Measurements from ENCODE around the gene PSMD1. TPM values are rescaled to one million over a fixed set of nuclear protein-coding genes. Genes with fewer than 3 reads are reported as not detected.
"Not testable (repeated sequence)": the region's sequence is repeated elsewhere in the genome, so short reads cannot be mapped to it uniquely, and the experiment has no call there.

The PSMD1 gene
- total and polyA plus RNA-seq, 2 donors (not counting 3 experiments of a cell fraction or from before 2014, with no cell fraction given), result 163 to 209 TPM

DNA sequence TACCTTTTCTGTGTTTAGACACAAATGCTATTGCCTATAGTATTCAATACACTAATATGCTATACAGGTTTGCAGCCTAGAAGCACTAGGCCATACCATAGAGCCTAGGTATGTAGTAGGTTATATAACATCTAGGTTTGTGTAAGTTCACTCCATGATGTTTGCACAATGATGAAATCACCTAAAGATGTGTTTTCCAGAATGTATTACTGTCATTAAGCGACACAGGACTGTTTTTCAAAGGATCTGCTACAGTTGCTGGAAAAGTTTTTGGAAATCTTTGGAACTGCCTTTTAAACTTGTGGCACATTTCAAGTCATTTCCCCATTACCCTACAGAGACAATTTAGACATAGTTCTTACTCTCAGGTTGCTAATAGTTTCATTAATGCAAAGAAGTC is 9.3 kb downstream of the PSMD1 start:
- no peaks in the 10 kb centered on the region for H3K9me1 ChIP-seq (replicated peaks; ENCODE audit: control insufficient read depth, extremely low read depth, insufficient read depth, low read length)
- FAIRE-seq, result no peak
- peaks cover 19% of the 10 kb centered on the region for H3K4me1 ChIP-seq (ENCODE audit: control insufficient read depth, extremely low read depth, insufficient read depth, low read length)
- peaks cover 2% of the 10 kb centered on the region for H4K20me1 ChIP-seq (replicated peaks; ENCODE audit: control insufficient read depth, extremely low read depth, insufficient read depth, low read length)
- no peaks in the 10 kb centered on the region for H3K27me3 ChIP-seq (ENCODE audit: control insufficient read depth in 2 of 2, insufficient read depth in 2 of 2, low read length in 2 of 2)
- ChIA-PET POLR2A (no interaction called here), CTCF (interaction anchor here (0.6 kb wide), 1 partner anchor 9 kb away, joined by 3 read pairs; the partner anchor contains the start of gene PSMD1)
- no peaks in the 10 kb centered on the region for H3K9me3 ChIP-seq (replicated peaks; ENCODE audit: control insufficient read depth, insufficient read depth, low read length)
- peaks cover 15 to 48% of the 10 kb centered on the region in 2 experiments for H3K36me3 ChIP-seq (ENCODE audit: control insufficient read depth in 2 of 2, extremely low read depth in 1 of 2, insufficient read depth in 2 of 2, low read length in 2 of 2)
- intact Hi-C loops (cut with micrococcal nuclease) (no loop called here), dilution Hi-C loops (cut with MboI; ENCODE audit: extremely low pct_ligation_motif_present, low sequenced_read_pairs) (no loop called here)
- no peak overlapping the region for H3K27ac ChIP-seq (ENCODE audit: insufficient read depth, low read depth, low read length)
- TF ChIP-seq EZH2 (IDR thresholded peaks at IDR 0.05; ENCODE audit: borderline replicate concordance, low read depth, low read length, severe bottlenecking), result no peak
- TF ChIP-seq JUN (IDR thresholded peaks at IDR 0.05; ENCODE audit: borderline replicate concordance, insufficient read depth, insufficient read length, low read depth), result no peak
- TF ChIP-seq, protein P1, sequence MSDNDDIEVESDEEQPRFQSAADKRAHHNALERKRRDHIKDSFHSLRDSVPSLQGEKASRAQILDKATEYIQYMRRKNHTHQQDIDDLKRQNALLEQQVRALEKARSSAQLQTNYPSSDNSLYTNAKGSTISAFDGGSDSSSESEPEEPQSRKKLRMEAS (IDR thresholded peaks at IDR 0.05; ENCODE audit: insufficient read depth, insufficient read length), result no peak
- TF ChIP-seq MYC (IDR thresholded peaks at IDR 0.05; ENCODE audit: low read depth, low read length), result no peak
- no peak for TF ChIP-seq POLR2AphosphoS5 (IDR thresholded peaks at IDR 0.05; ENCODE audit: insufficient read depth, low read depth, low read length)
- TF ChIP-seq POLR2A (IDR thresholded peaks at IDR 0.05; ENCODE audit: low read depth, low read length), result no peak
- TF ChIP-seq, protein P2, sequence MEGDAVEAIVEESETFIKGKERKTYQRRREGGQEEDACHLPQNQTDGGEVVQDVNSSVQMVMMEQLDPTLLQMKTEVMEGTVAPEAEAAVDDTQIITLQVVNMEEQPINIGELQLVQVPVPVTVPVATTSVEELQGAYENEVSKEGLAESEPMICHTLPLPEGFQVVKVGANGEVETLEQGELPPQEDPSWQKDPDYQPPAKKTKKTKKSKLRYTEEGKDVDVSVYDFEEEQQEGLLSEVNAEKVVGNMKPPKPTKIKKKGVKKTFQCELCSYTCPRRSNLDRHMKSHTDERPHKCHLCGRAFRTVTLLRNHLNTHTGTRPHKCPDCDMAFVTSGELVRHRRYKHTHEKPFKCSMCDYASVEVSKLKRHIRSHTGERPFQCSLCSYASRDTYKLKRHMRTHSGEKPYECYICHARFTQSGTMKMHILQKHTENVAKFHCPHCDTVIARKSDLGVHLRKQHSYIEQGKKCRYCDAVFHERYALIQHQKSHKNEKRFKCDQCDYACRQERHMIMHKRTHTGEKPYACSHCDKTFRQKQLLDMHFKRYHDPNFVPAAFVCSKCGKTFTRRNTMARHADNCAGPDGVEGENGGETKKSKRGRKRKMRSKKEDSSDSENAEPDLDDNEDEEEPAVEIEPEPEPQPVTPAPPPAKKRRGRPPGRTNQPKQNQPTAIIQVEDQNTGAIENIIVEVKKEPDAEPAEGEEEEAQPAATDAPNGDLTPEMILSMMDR (IDR thresholded peaks at IDR 0.05; ENCODE audit: extremely low read depth in 1 of 2, insufficient read depth in 1 of 2, low read depth in 1 of 2, low read length in 2 of 2), result no peak
- TF ChIP-seq FOS (IDR thresholded peaks at IDR 0.05; ENCODE audit: borderline replicate concordance, insufficient read depth, low read length), result no peak
- TF ChIP-seq GATA2 (IDR thresholded peaks at IDR 0.05; ENCODE audit: insufficient read depth, insufficient read length, low read depth, low read length), result no peak
- DNase-seq (ENCODE audit: low read depth, low spot score), result no peak
- H3K4me2 ChIP-seq (ENCODE audit: insufficient read depth, low read length), result no peak overlapping the region
- H3K79me2 ChIP-seq (ENCODE audit: control insufficient read depth, insufficient read depth, low read length), result peaks cover 35% of the 10 kb centered on the region
- no TSS peak for BruUV-seq (replicated peaks)
- H3K4me3 ChIP-seq (replicated peaks in 1 of 3; ENCODE audit: insufficient read depth in 1 of 3, low read depth in 1 of 3, low read length in 3 of 3), result no peak overlapping the region
- H2AFZ ChIP-seq (ENCODE audit: low read depth, low read length), result no peak overlapping the region
- H3K9ac ChIP-seq (replicated peaks; ENCODE audit: extremely low read depth, insufficient read depth, low read length), result no peak overlapping the region

DNA sequence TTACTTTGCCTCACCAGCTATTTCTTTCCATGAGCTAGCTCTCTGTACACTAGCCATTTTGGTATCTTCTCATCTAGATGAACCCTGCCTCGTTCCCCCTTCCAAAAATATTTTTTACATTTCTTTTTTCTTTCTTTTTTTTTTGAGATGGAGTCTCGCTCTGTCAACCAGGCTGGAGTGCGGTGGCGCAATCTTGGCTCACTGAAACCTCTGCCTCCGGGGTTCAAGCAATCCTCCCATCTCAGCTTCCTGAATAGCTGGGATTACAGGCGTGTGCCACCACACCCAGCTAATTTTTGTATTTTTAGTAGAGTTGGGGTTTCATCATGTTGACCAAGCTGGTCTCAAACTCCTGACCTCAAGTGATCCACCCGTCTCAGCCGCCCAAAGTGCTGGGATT is 10.9 kb downstream of the PSMD1 start:
- H3K79me2 ChIP-seq (ENCODE audit: control insufficient read depth, insufficient read depth, low read length), result peaks cover 26% of the 10 kb centered on the region
- H2AFZ ChIP-seq (ENCODE audit: low read depth, low read length); intact Hi-C loops (cut with micrococcal nuclease); BruUV-seq (replicated peaks); H3K9me1 ChIP-seq (replicated peaks; ENCODE audit: control insufficient read depth, extremely low read depth, insufficient read depth, low read length); FAIRE-seq; H4K20me1 ChIP-seq (replicated peaks; ENCODE audit: control insufficient read depth, extremely low read depth, insufficient read depth, low read length); H3K4me3 ChIP-seq (replicated peaks in 1 of 3; ENCODE audit: insufficient read depth in 1 of 3, low read depth in 1 of 3, low read length in 3 of 3); H3K9ac ChIP-seq (replicated peaks; ENCODE audit: extremely low read depth, insufficient read depth, low read length); DNase-seq (ENCODE audit: low read depth, low spot score); H3K9me3 ChIP-seq (replicated peaks; ENCODE audit: control insufficient read depth, insufficient read depth, low read length); dilution Hi-C loops (cut with MboI; ENCODE audit: extremely low pct_ligation_motif_present, low sequenced_read_pairs); H3K27me3 ChIP-seq (ENCODE audit: control insufficient read depth in 2 of 2, insufficient read depth in 2 of 2, low read length in 2 of 2); H3K4me2 ChIP-seq (ENCODE audit: insufficient read depth, low read length); POLR2A ChIA-PET; H3K27ac ChIP-seq (ENCODE audit: insufficient read depth, low read depth, low read length): not testable (repeated sequence)
- peaks cover 12 to 50% of the 10 kb centered on the region in 2 experiments for H3K36me3 ChIP-seq (ENCODE audit: control insufficient read depth in 2 of 2, extremely low read depth in 1 of 2, insufficient read depth in 2 of 2, low read length in 2 of 2)
- H3K4me1 ChIP-seq (ENCODE audit: control insufficient read depth, extremely low read depth, insufficient read depth, low read length), result peaks cover 19% of the 10 kb centered on the region
- CTCF ChIA-PET, result interaction anchor here (1.3 kb wide), 1 partner anchor 416 kb away, joined by 3 read pairs; no protein-coding TSS in a partner anchor
